Spinal cord (tissue), 10 donors: ENCODE measurements around the gene KREMEN2. TPM values are rescaled to one million over a fixed set of nuclear protein-coding genes. Genes with fewer than 3 reads are reported as not detected.

Source experiments
- DNase-seq, 6 donors: peaks; one replicate each; pipeline versions ENCODE4 v3.0.0 to v3.0.0-alpha.2; 2013 to 2015; ENCODE audit warnings: low spot score in 6 of 6, low read depth in 4 of 6
- H3K27ac ChIP-seq: one replicate; pipeline ENCODE4 v1.5.1; 2013; ENCODE audit warnings: low read depth, low read length, control low read depth
- H3K27me3 ChIP-seq: one replicate; pipeline ENCODE4 v1.6.1; 2013; ENCODE audit warnings: low read length; ENCODE audit not compliant: control insufficient read depth, insufficient read depth
- H3K36me3 ChIP-seq: one replicate; pipeline ENCODE4 v1.6.1; 2013; ENCODE audit warnings: low read length; ENCODE audit not compliant: control insufficient read depth, insufficient read depth
- H3K4me1 ChIP-seq: one replicate; pipeline ENCODE4 v1.6.1; 2013; ENCODE audit warnings: low read length; ENCODE audit not compliant: control insufficient read depth, insufficient read depth
- H3K4me3 ChIP-seq: one replicate; pipeline ENCODE4 v1.5.1; 2013; ENCODE audit warnings: low read depth, low read length, control low read depth
- H3K9me3 ChIP-seq: one replicate; pipeline ENCODE4 v1.6.1; 2013; ENCODE audit warnings: low read length; ENCODE audit not compliant: control insufficient read depth, insufficient read depth
- WGBS: methylation state at CpG from one replicate; pipeline ENCODE4 v1.1.5; 2013; ENCODE audit warnings: missing lambda C conversion rate; ENCODE audit not compliant: insufficient coverage; 5-methylcytosine and 5-hydroxymethylcytosine counted together
- polyA plus RNA-seq, 2 donors: library from polyadenylated mRNA; unstranded; fragments of 120-200 nt; gene quantifications; one replicate each; pipeline ENCODE4 v1.2.1, GENCODE V29; 2013; ENCODE audit not compliant: insufficient read length in 2 of 2
- total RNA-seq, 2 donors: library from RNA; depleted of rRNA in 1 of 2; stranded (reverse); fragments of 120-200 nt in 1 of 2; fragments of >200 nt in 1 of 2; gene quantifications; one replicate each; pipeline versions ENCODE4 v1.2.3 to v1.2.4, GENCODE V29; 2013 to 2014
- donor health status: healthy.

KREMEN2 gene
- total and polyA plus RNA-seq, 4 donors, result 0.17 to 1.6 (median 0.82) TPM

DNA sequence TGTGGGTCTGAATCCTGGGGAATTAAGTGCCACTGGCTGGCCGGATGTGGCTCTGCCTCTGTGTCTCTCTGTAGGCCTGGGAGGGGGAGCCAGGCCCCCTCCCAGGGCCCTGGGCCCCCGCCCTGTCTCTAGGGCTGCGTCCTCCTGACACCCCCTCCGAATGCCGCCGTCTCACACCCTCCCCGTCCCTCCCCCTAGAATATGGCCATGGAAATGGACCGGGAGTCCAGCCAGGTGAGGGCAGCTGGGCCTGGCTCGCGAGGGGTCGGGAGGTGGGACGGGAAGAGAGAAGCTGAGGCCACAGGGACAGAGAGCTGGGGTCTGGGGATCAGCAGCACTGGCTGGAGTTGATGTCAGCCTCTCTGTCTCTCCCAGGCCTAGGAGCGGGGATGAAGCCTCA is 32.2 kb downstream of the KREMEN2 start:
- 62% methylated on average over 12 of the region's 13 CpGs for WGBS
- no peaks in the 10 kb centered on the region for H3K4me1 ChIP-seq
- peaks cover 29% of the 10 kb centered on the region for H3K27me3 ChIP-seq

DNA sequence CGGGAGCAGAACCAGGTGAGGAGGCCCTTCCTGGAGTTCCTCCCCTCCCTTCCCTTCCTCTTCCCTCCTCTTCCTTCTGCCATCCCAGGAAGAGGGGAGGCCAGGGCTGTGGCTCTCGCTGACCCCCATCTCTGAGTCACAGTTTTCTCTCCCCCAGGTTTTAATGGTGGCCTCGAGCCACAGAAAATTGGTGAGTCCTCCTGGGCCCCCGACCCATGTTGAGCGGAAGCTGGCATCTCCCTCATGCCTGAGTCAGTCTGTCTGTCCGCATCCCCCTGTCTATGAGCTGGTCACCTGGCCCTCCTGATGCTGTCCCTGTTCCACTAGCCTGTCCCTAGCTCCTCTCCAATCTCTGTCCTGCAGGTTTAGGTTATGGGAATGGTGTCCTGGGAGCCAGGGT is 35.9 kb downstream of the KREMEN2 start:
- Histone ChIP-seq H3K27me3 (peaks cover 38% of the 10 kb centered on the region), H3K27ac (no peak overlapping the region)
- WGBS, result 77% methylated on average over 5 of the region's 6 CpGs

More for the DNA sequence above, 32.2 kb downstream of the KREMEN2 start:
- H3K27ac ChIP-seq, result no peak overlapping the region
- H3K36me3 ChIP-seq, result no peaks in the 10 kb centered on the region
- no peak overlapping the region for H3K4me3 ChIP-seq
- no peaks in the 10 kb centered on the region for H3K9me3 ChIP-seq
- DNase-seq, result no peak

DNA sequence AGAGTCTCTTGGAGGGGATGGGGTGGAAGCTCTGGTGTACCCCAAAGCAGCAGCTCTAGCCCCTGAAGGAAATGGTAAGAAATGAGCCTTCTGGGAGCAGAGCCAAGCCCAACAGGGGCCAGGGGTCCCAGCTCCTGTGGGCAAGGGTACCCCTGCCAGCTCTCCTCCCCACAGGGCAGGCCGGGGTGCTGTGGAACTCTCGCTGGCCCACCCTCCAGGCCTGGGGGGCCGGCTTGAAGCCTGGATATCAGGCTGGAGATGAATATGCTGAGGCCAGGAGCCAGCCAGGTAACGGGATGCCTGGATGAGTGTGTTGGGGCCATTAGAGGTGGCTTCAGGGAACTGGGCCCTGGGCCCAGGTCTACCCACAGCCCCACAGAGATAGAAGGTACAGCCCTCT is 36.5 kb downstream of the KREMEN2 start:
- WGBS, result 56% methylated on average over 3 of the region's 4 CpGs
- Histone ChIP-seq H3K4me1 (peaks cover 13% of the 10 kb centered on the region), H3K27me3 (peaks cover 42% of the 10 kb centered on the region), H3K27ac (no peak overlapping the region), H3K9me3 (no peaks in the 10 kb centered on the region), H3K36me3 (no peaks in the 10 kb centered on the region), H3K4me3 (no peak overlapping the region)
- no peak for DNase-seq

More for the DNA sequence above, 35.9 kb downstream of the KREMEN2 start:
- DNase-seq, result no peak
- H3K4me1 ChIP-seq, result peaks cover 12% of the 10 kb centered on the region
- H3K9me3 ChIP-seq, result no peaks in the 10 kb centered on the region
- H3K4me3 ChIP-seq, result no peak overlapping the region
- no peaks in the 10 kb centered on the region for H3K36me3 ChIP-seq

DNA sequence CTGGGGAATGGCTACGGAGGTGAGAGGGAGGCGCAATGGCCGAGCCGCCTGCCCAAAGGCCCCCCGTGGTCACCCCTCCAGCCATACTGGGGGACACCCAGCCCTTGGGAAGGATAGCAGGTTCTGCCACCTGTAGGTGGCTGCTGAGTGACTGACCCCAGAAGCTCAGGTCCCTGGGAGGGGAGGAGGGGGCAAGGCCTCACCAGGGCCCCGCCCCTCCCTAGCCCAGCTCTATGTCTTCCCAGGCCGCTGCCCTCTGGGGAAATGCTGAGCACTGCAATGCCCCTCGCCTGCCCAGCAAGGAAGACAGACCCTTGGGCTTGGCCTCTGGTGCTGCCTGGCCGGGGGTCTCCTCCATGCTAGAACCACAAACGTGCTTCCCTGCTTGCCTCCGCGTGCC is 37.2 kb downstream of the KREMEN2 start:
- Histone ChIP-seq H3K27ac (no peak overlapping the region), H3K36me3 (no peaks in the 10 kb centered on the region), H3K4me1 (peaks cover 13% of the 10 kb centered on the region), H3K4me3 (no peak overlapping the region), H3K27me3 (peaks cover 50% of the 10 kb centered on the region), H3K9me3 (no peaks in the 10 kb centered on the region)
- no peak for DNase-seq
- WGBS, result 57% methylated on average over 9 of the region's 12 CpGs

- Histone ChIP-seq H3K4me3 (peak overlapping the region; percentile 24), H3K27ac (no peak overlapping the region), H3K36me3 (no peaks in the 10 kb centered on the region), H3K9me3 (no peaks in the 10 kb centered on the region), H3K4me1 (peaks cover 13% of the 10 kb centered on the region), H3K27me3 (peaks cover 60% of the 10 kb centered on the region)
- 5% methylated on average over 55 of the region's 58 CpGs for WGBS
- peak; percentile 92 to 99 (median 95) for DNase-seq
These were observed 39.7 kb downstream of the KREMEN2 start for GRCh38 chr16:3003582-3004270.

DNA sequence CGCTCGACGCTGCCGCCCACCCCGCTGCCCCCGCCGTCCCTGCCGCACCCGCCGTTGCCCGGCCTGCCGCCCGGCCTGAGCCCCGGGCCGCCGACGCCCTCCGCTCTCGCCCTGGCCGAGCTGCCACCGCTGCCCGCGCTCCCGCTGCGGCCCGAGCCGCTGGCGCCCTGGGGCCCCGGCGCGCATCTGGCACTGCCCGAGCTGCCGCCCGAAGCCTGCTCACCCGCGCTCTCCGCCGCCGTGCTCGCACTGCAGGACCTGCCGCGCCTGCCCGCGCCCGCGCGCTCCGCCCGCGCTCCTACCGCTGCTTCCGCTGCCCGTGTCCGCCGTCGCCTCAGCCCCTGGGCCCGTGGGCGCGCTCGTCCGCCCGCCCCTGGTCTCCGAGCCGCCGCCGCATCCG is 40.2 kb downstream of the KREMEN2 start:
- under 1% methylated on average over 66 of the region's 67 CpGs for WGBS
- Histone ChIP-seq H3K4me3 (no peak overlapping the region), H3K27me3 (peaks cover 59% of the 10 kb centered on the region), H3K27ac (no peak overlapping the region), H3K36me3 (no peaks in the 10 kb centered on the region), H3K9me3 (no peaks in the 10 kb centered on the region), H3K4me1 (peaks cover 13% of the 10 kb centered on the region)
- no peak for DNase-seq

DNA sequence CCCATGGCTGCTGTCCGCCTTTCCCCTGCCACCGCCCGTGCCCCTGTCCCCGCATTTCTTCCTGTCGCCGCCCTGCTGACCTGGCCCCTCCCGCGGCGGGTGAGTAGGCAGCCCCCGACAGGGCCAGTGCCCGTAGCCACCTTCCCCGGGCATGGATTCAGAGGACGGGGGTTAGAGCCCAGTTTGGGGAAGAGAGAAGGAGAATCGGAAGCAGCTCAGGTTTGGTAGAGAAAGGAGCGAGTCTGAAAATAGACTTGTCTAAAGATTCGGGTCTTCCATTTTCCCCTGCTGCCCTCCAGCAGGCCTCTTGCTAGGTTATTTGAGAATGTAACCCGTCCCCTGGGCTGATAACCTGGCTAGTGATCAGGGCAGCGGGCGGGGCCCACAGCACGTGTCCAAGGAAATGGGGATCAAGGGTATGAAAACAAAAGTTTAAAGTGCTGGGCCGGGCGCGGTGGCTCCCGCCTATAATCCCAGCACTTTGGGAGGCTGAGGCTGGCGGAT is 40.8 kb downstream of the KREMEN2 start:
- H3K4me3 ChIP-seq, result peak overlapping the region; percentile 9
- no peak for DNase-seq
- H3K4me1 ChIP-seq, result peaks cover 13% of the 10 kb centered on the region
- no peaks in the 10 kb centered on the region for H3K9me3 ChIP-seq
- no peak overlapping the region for H3K27ac ChIP-seq
- H3K36me3 ChIP-seq, result no peaks in the 10 kb centered on the region
- peaks cover 64% of the 10 kb centered on the region for H3K27me3 ChIP-seq
- WGBS, result under 1% methylated on average over 19 of the region's 25 CpGs

- H3K27ac ChIP-seq, result no peak overlapping the region
- no peaks in the 10 kb centered on the region for H3K9me3 ChIP-seq
- 35% methylated on average over 12 of the region's 13 CpGs for WGBS
- H3K27me3 ChIP-seq, result peaks cover 75% of the 10 kb centered on the region
- DNase-seq, result no peak
- H3K4me1 ChIP-seq, result peaks cover 16% of the 10 kb centered on the region
- H3K36me3 ChIP-seq, result no peaks in the 10 kb centered on the region
- H3K4me3 ChIP-seq, result no peak overlapping the region
These were observed 43.2 kb downstream of the KREMEN2 start for GRCh38 chr16:3007059-3007956.

- no peaks in the 10 kb centered on the region for H3K9me3 ChIP-seq
- no peak for DNase-seq
- H3K36me3 ChIP-seq, result no peaks in the 10 kb centered on the region
- H3K27ac ChIP-seq, result no peak overlapping the region
- H3K4me3 ChIP-seq, result no peak overlapping the region
- peaks cover 22% of the 10 kb centered on the region for H3K4me1 ChIP-seq
- peaks cover 83% of the 10 kb centered on the region for H3K27me3 ChIP-seq
- WGBS, result 10% methylated on average over 10 of the region's 17 CpGs
These were observed 44.0 kb downstream of the KREMEN2 start for GRCh38 chr16:3007957-3008689.
